ENCODE data around the gene TANGO6. TPM values are rescaled to one million over a fixed set of nuclear protein-coding genes. Genes with fewer than 3 reads are reported as not detected.

TANGO6 gene
- total RNA-seq, 2 experiments from 2014 or later: 25.2 to 25.7 TPM

DNA sequence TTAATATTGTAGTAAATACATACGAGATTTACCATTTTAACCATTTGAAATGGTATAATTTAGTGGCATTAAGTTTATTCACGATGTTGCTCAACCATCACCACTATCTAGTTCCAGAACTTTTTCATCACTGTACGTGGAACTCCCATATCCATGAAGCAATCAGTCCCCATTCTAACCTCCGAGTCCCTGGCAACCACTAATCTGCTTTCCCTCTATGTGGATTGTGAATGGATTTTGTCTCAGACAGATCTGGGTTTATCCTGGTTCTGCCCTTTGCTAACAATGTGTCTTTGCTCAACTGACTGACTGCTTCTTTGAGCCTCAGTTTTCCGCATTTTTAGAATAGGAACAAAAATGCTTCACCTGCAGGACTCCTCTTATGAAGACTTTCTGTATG lies 51.4 kb downstream of the TANGO6 start:
- Mint-ChIP-seq H3K27ac (no peak overlapping the region), H3K4me3 (no peak overlapping the region), H3K9me3 (no peaks in the 10 kb centered on the region), H3K27me3 (no peaks in the 10 kb centered on the region), H3K36me3 (peaks cover 7% of the 10 kb centered on the region), H3K4me1 (ENCODE audit: low read depth) (no peaks in the 10 kb centered on the region)
- no peak for DNase-seq
- intact Hi-C loops (cut with micrococcal nuclease): no loop called here
- POLR2A ChIA-PET: no interaction called here
- CTCF ChIA-PET: no interaction called here

DNA sequence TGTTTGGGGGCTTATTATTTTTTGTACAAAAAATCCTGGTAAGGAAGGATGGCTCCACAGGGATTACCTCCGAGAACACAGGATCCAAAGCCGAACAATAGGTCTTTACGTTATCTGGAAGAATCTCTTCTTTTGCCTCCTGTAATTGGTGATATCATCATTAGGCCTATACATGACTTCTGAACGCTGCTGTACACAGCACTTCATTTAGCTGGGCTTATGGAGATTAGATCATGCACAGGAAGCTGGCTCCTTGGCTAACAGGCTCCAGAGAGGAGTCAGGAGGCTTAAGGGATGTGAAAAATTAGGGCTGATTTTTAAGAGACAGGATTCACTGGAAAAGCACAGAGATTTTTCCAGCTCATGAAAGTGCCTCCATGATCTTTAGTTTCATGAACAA lies 54.7 kb downstream of the TANGO6 start:
- Mint-ChIP-seq H3K27me3 (no peaks in the 10 kb centered on the region), H3K36me3 (peaks cover 9% of the 10 kb centered on the region), H3K9me3 (no peaks in the 10 kb centered on the region), H3K27ac (no peak overlapping the region), H3K4me1 (ENCODE audit: low read depth) (no peaks in the 10 kb centered on the region), H3K4me3 (no peak overlapping the region)
- no peak for DNase-seq
- ChIA-PET CTCF (interaction anchor here (0.9 to 1.6 kb wide), 2 partner anchors 226 to 307 kb away, joined by 4 to 5 read pairs; no protein-coding TSS in a partner anchor), POLR2A (no interaction called here)
- intact Hi-C loops (cut with micrococcal nuclease): no loop called here

DNA sequence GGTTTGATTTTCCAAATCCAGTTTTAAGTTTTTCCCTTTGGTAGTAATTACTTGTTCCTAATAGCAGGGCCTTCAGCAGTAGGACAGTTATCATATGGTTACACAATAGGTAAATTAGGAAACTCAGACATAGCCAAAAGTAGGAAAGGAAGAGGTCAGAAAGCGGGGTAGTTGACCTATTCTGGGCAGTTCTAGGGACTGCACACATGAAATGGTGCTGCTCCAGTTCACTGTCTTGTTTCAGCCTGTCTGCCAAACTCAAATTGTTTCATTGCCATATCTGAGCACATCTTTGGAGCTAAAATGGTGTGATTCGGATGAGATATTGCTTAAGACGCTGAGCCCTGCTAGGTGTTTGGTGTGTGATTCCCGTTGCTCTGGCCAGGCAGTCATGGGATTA lies 56.7 kb downstream of the TANGO6 start:
- CTCF ChIA-PET: interaction anchor here (0.6 kb wide), 1 partner anchor 99 kb away, joined by 3 read pairs; no protein-coding TSS in a partner anchor
- intact Hi-C loops (cut with micrococcal nuclease): loop anchor here (10.0 kb wide), 1 partner anchor 205 kb away; the partner anchor contains the start of gene HAS3
- no peaks in the 10 kb centered on the region for H3K4me1 Mint-ChIP-seq (ENCODE audit: low read depth)
- H3K27ac Mint-ChIP-seq: no peak overlapping the region
- H3K9me3 Mint-ChIP-seq: no peaks in the 10 kb centered on the region
- POLR2A ChIA-PET: interaction anchor here (1.0 kb wide), 1 partner anchor 9 kb away, joined by 4 read pairs; no protein-coding TSS in a partner anchor
- H3K36me3 Mint-ChIP-seq: peaks cover 8% of the 10 kb centered on the region
- no peaks in the 10 kb centered on the region for H3K27me3 Mint-ChIP-seq
- no peak for DNase-seq
- no peak overlapping the region for H3K4me3 Mint-ChIP-seq

DNA sequence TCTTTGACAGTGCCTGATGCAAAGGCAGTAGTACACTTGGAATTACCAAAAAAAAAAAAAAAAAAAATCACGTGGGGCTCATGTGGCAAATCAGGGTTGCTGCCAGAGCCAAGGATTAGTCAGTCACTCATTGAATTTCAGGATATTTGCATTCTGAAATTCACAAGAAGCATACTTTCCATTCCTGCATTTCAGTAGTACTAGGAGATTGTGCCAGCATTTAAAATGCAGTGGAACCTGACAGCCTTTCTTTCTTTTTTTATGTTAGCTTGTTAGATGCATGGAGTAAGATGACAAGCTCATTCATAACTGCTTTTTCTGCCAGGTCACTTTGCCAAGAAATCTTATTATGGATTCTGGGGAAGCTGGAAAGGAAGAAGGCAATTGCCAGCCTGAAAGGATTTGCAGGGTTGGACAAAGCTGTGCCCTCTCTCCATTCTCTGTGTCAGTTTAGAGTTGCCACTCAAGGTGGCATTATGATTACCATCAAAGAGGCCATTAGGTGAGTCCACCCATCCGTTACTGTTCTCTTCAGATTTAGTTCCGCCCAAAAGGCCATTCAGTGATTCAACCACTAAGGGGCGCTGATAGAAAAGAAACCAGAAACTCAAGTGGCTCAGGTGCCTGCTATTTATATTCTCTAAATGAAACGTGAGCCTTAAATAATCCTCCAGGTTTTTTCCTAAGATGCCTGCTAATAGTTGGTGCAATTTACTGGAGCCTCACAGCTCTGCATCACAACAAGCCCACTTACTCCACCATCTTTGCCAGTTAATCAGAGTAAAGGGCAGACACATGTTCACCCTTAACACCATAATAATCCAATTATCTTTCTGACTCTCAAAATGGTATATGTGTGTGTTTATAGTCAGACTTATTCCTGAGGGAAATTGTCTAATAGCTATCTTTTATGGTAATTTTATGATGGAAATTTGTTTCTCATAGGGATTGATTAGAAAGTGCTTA lies 59.0 kb downstream of the TANGO6 start:
- Mint-ChIP-seq H3K27ac (no peak overlapping the region), H3K36me3 (peaks cover 10% of the 10 kb centered on the region), H3K27me3 (no peaks in the 10 kb centered on the region), H3K4me3 (no peak overlapping the region), H3K4me1 (ENCODE audit: low read depth) (no peaks in the 10 kb centered on the region), H3K9me3 (no peaks in the 10 kb centered on the region)
- peak; percentile 11 for DNase-seq
- CTCF ChIA-PET: interaction anchor here (0.6 to 2.2 kb wide), 7 partner anchors 18 to 311 kb away, joined by 3 to 9 read pairs (median 4); no protein-coding TSS in a partner anchor
- intact Hi-C loops (cut with micrococcal nuclease): loop anchor here (10.0 kb wide), 1 partner anchor 203 kb away; the partner anchor contains the start of gene HAS3
- POLR2A ChIA-PET: no interaction called here

DNA sequence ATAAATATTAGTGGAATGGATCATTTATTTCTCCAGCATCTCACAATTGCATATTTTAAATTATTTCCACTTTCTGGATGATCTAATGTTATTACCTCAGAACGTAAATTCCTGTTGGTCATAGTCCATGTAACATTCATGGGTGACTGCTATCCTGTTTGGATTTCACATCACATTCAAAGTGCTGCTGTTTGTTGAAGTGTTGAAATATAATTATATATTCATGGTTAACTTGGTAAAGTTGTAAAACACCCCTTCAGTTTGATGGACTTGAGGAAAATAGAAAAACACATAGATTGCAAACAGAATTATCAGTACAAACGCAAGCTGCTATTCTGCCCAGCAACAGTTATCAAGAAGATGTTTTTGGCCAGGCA lies 59.6 kb downstream of the TANGO6 start:
- Mint-ChIP-seq H3K9me3 (no peaks in the 10 kb centered on the region), H3K4me1 (ENCODE audit: low read depth) (no peaks in the 10 kb centered on the region), H3K4me3 (no peak overlapping the region), H3K36me3 (peaks cover 11% of the 10 kb centered on the region), H3K27ac (no peak overlapping the region), H3K27me3 (no peaks in the 10 kb centered on the region)
- POLR2A ChIA-PET: interaction anchor here (0.6 kb wide), 1 partner anchor 16 kb away, joined by 3 read pairs; no protein-coding TSS in a partner anchor
- CTCF ChIA-PET: interaction anchor here (1.3 to 2.2 kb wide), 3 partner anchors 154 to 312 kb away, joined by 3 to 9 read pairs (median 5); no protein-coding TSS in a partner anchor
- no peak for DNase-seq
- intact Hi-C loops (cut with micrococcal nuclease): loop anchor here (10.0 kb wide), 1 partner anchor 202 kb away; the partner anchor contains the start of gene HAS3

DNA sequence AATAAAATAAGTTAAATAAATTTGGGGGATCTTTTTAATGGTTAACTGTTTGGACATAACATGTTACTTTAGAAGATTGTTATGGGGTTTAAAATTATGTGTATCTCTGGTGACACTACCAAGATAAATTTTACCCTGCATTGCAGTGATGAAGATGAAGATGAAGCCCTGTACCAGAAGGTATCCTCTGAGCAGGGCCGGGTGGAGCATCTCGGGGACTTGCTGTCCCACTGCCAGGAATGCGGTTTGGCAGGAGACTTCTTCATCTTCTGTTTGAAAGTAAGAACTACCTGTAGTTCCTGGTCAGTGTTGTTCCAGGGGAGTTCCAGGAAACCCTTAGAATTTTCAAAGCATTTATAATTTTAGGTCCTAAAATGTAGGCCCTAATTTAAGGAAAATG lies 64.0 kb downstream of the TANGO6 start:
- H3K27ac Mint-ChIP-seq: no peak overlapping the region
- CTCF ChIA-PET: no interaction called here
- H3K4me3 Mint-ChIP-seq: no peak overlapping the region
- H3K4me1 Mint-ChIP-seq (ENCODE audit: low read depth): no peaks in the 10 kb centered on the region
- H3K27me3 Mint-ChIP-seq: no peaks in the 10 kb centered on the region
- H3K36me3 Mint-ChIP-seq: peaks cover 13% of the 10 kb centered on the region
- intact Hi-C loops (cut with micrococcal nuclease): loop anchor here (10.0 kb wide), 1 partner anchor 198 kb away; the partner anchor contains the start of gene HAS3
- POLR2A ChIA-PET: no interaction called here
- no peaks in the 10 kb centered on the region for H3K9me3 Mint-ChIP-seq
- no peak for DNase-seq

DNA sequence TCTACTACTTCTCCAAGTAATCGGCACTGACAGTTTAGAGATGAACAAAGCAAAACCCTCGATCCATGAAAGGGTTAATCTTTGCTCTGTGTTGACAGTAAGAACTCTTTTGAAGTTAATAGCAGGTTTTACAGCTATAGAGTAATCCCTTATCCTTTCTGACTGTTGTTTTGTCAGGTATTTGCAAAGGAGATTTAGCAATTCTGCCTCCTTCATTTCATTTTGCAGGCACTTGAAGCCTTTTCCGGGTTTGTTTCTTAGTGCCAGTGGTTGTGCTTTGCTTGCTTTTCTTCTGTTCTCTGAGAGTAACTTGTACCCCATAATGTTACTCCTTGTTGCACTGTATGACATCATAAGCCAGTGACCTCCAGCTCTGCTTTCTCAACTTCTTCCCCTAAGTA lies 64.5 kb downstream of the TANGO6 start:
- no peak for DNase-seq
- ChIA-PET POLR2A (no interaction called here), CTCF (no interaction called here)
- no peaks in the 10 kb centered on the region for H3K27me3 Mint-ChIP-seq
- no peak overlapping the region for H3K4me3 Mint-ChIP-seq
- intact Hi-C loops (cut with micrococcal nuclease): loop anchor here (10.0 kb wide), 1 partner anchor 197 kb away; the partner anchor contains the start of gene HAS3
- peaks cover 13% of the 10 kb centered on the region for H3K36me3 Mint-ChIP-seq
- no peak overlapping the region for H3K27ac Mint-ChIP-seq
- H3K9me3 Mint-ChIP-seq: no peaks in the 10 kb centered on the region
- no peaks in the 10 kb centered on the region for H3K4me1 Mint-ChIP-seq (ENCODE audit: low read depth)

DNA sequence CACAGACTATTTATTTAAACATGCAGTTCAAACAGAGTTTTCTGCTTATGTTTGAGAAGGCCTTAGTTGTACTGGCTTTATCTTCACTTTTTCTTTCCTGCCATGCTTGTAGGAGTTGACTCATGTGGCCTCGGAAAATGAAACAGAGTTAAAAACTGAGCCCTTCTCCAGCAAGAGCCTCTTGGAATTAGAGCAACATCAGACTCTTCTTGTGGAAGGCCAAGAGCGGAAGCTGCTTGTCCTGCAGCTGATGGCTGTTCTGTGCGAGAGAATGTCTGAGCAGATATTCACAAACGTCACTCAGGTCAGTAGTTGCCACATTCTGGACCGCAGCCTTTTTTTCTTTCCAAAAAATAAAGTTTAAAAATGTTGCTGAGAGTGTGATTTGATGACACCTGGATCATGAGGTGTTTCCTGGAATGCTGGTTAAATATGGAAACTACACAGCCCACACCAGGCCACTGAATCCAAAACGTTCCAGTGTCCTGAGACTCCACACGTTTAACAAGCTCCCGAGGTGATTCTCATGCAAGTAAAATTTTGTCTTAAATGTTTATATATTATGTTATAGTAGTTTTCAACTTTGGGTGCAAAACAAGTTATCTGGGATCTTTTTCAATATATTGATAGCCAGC lies 65.9 kb downstream of the TANGO6 start:
- Mint-ChIP-seq H3K27ac (no peak overlapping the region), H3K4me3 (no peak overlapping the region), H3K9me3 (no peaks in the 10 kb centered on the region), H3K4me1 (ENCODE audit: low read depth) (no peaks in the 10 kb centered on the region), H3K36me3 (peaks cover 10% of the 10 kb centered on the region), H3K27me3 (no peaks in the 10 kb centered on the region)
- ChIA-PET CTCF (no interaction called here), POLR2A (interaction anchor here (0.8 kb wide), 1 partner anchor 9 kb away, joined by 4 read pairs; no protein-coding TSS in a partner anchor)
- no peak for DNase-seq
- intact Hi-C loops (cut with micrococcal nuclease): loop anchor here (10.0 kb wide), 1 partner anchor 196 kb away; the partner anchor contains the start of gene HAS3

DNA sequence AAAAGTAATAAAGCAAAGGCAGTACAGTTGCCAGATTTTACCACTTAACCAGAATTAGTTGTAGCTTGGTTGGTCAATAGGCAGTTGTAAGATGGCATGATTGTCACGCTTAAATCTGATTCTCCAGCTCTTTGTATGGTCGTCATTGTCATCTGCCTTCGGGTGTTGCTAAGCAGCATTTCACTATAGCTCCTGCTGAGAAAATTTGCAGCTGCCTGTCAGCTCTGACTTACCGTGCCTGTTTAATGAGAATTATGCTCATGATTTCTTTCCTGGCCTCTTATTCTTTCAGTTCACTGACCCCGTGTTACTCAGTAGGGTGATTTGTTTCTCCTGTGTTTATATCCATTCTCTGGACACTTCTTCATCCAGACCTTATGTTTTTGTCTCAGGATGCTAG lies 66.7 kb downstream of the TANGO6 start:
- intact Hi-C loops (cut with micrococcal nuclease): no loop called here
- Mint-ChIP-seq H3K27me3 (no peaks in the 10 kb centered on the region), H3K36me3 (peaks cover 10% of the 10 kb centered on the region), H3K4me1 (ENCODE audit: low read depth) (no peaks in the 10 kb centered on the region), H3K27ac (no peak overlapping the region), H3K4me3 (no peak overlapping the region), H3K9me3 (no peaks in the 10 kb centered on the region)
- CTCF ChIA-PET: interaction anchor here (1.2 kb wide), 1 partner anchor 109 kb away, joined by 3 read pairs; no protein-coding TSS in a partner anchor
- DNase-seq: no peak
- POLR2A ChIA-PET: no interaction called here

DNA sequence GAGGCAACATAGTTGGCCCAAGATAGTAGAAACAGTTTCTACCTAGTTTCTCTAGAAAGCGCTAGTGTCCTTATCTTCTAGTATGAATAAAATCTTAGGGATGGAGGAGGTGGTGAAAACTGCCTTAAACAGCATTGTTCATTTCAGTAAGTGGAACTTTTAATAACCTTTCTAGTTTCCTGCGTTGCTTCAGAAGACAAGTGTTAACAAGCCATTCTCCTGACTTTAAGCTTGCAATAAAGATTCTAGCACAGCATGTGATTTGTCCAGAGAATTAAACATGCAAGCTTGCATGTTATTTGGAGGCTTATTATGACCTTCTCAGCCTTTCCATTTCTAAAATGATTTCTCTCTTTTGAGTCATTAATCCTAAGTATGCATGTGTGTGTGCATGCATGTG lies 72.3 kb downstream of the TANGO6 start:
- no peak overlapping the region for H3K4me3 Mint-ChIP-seq
- no peak overlapping the region for H3K27ac Mint-ChIP-seq
- POLR2A ChIA-PET: no interaction called here
- H3K9me3 Mint-ChIP-seq: no peaks in the 10 kb centered on the region
- H3K36me3 Mint-ChIP-seq: peaks cover 16% of the 10 kb centered on the region
- CTCF ChIA-PET: no interaction called here
- H3K27me3 Mint-ChIP-seq: no peaks in the 10 kb centered on the region
- intact Hi-C loops (cut with micrococcal nuclease): no loop called here
- DNase-seq: no peak
- H3K4me1 Mint-ChIP-seq (ENCODE audit: low read depth): no peaks in the 10 kb centered on the region

DNA sequence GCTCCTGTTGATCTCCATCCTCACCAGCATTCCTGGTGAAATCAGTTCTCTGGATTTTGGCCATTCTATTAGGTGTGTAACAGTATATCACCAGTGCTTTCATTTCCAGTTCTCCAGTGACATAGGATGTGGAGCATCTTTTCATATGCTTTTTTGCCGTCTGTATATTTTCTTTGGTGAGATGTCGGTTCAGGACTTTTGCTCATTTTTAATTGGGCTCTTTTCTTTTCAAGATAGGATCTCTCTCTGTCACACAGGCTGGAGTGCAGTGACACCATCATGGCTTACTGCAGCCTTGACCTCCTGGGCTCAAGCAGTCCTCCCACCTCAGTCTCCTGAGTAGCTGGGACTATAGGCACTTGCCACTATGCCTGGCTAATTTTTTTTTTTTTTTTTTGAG lies 74.2 kb downstream of the TANGO6 start:
- POLR2A ChIA-PET: no interaction called here
- H3K4me3 Mint-ChIP-seq: no peak overlapping the region

DNA sequence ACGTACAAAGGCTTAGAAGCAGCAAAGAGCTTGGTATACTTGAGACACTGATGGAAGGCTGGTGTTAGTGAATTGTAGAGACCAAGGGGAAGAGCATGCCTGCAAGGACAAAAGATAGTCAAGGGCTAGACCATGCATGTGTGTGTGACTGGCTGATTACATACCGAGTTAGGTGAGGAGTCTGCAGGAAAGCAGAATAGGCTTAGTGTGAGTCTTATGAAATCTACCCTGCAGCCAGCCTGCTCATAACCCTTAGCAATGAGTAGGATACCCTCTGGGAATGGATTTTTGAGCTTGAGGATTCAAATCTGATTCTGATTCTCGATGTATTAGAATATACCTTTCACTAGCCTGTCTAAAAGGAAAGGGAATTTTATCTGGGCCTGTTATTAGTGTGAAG lies 77.0 kb downstream of the TANGO6 start:
- no peaks in the 10 kb centered on the region for H3K4me1 Mint-ChIP-seq (ENCODE audit: low read depth)
- POLR2A ChIA-PET: no interaction called here
- H3K9me3 Mint-ChIP-seq: no peaks in the 10 kb centered on the region
- H3K27ac Mint-ChIP-seq: no peak overlapping the region
- H3K36me3 Mint-ChIP-seq: peaks cover 35% of the 10 kb centered on the region
- no peaks in the 10 kb centered on the region for H3K27me3 Mint-ChIP-seq
- no peak overlapping the region for H3K4me3 Mint-ChIP-seq
- intact Hi-C loops (cut with micrococcal nuclease): no loop called here
- DNase-seq: no peak
- CTCF ChIA-PET: interaction anchor here (0.8 kb wide), 1 partner anchor 18 kb away, joined by 3 read pairs; no protein-coding TSS in a partner anchor

More for the DNA sequence above, 74.2 kb downstream of the TANGO6 start:
- Mint-ChIP-seq H3K36me3 (peaks cover 22% of the 10 kb centered on the region), H3K9me3 (no peaks in the 10 kb centered on the region), H3K27me3 (no peaks in the 10 kb centered on the region), H3K4me1 (ENCODE audit: low read depth) (no peaks in the 10 kb centered on the region), H3K27ac (no peak overlapping the region)
- intact Hi-C loops (cut with micrococcal nuclease): no loop called here
- DNase-seq: no peak
- CTCF ChIA-PET: no interaction called here
